Measurements from ENCODE around the gene ZDHHC22.

DNA sequence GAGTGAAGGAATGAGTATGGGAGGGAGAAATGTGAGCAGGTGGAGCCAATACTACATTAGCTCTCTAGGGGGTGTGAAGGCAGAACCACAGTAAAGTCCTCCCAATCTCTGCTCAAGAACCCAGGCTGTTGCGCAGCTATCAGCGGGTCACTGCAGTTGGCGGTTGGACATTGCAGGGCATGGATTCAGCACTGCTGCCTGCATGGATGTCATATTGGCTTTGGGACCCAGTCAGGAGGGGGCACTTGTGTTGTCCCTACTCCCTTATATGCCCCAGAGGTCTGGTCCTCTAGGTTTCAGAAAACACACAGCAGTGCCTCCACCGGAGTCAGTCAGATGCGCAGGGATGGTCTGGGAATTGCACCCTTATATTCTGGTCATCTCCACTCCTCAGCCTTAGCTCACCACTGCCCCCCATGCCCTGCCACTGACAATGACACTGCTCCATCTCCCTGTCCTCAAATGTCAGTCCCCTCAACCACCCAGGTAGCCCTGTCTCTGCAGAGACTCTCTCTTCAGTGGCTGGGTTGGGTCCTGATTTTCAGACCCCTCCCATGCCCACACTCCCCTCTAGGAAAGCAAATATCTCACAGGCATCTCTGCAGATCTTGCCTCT, 9.6 kb downstream of the ZDHHC22 start:
- TF ChIP-seq, protein P1, sequence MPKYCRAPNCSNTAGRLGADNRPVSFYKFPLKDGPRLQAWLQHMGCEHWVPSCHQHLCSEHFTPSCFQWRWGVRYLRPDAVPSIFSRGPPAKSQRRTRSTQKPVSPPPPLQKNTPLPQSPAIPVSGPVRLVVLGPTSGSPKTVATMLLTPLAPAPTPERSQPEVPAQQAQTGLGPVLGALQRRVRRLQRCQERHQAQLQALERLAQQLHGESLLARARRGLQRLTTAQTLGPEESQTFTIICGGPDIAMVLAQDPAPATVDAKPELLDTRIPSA (CRISPR knock-in tag; IDR thresholded peaks at IDR 0.05; ENCODE audit: borderline replicate concordance), result no peak
- TF ChIP-seq ZNF282 (IDR thresholded peaks at IDR 0.05; ENCODE audit: partially characterized antibody), result no peak
- no peak for TF ChIP-seq TEAD2 (CRISPR knock-in tag; IDR thresholded peaks at IDR 0.05)
- TF ChIP-seq ZSCAN29 (CRISPR knock-in tag; conservative IDR thresholded peaks at IDR 0.05), result no peak
- TF ChIP-seq SNAPC2 (CRISPR knock-in tag; IDR thresholded peaks at IDR 0.05), result no peak
- TF ChIP-seq, protein P2, sequence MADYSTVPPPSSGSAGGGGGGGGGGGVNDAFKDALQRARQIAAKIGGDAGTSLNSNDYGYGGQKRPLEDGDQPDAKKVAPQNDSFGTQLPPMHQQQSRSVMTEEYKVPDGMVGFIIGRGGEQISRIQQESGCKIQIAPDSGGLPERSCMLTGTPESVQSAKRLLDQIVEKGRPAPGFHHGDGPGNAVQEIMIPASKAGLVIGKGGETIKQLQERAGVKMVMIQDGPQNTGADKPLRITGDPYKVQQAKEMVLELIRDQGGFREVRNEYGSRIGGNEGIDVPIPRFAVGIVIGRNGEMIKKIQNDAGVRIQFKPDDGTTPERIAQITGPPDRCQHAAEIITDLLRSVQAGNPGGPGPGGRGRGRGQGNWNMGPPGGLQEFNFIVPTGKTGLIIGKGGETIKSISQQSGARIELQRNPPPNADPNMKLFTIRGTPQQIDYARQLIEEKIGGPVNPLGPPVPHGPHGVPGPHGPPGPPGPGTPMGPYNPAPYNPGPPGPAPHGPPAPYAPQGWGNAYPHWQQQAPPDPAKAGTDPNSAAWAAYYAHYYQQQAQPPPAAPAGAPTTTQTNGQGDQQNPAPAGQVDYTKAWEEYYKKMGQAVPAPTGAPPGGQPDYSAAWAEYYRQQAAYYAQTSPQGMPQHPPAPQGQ (CRISPR knock-in tag; IDR thresholded peaks at IDR 0.05; ENCODE audit: borderline replicate concordance), result no peak
- no peak for TF ChIP-seq KDM5A (IDR thresholded peaks at IDR 0.05; ENCODE audit: borderline replicate concordance, low read length)
- TF ChIP-seq, protein P3, sequence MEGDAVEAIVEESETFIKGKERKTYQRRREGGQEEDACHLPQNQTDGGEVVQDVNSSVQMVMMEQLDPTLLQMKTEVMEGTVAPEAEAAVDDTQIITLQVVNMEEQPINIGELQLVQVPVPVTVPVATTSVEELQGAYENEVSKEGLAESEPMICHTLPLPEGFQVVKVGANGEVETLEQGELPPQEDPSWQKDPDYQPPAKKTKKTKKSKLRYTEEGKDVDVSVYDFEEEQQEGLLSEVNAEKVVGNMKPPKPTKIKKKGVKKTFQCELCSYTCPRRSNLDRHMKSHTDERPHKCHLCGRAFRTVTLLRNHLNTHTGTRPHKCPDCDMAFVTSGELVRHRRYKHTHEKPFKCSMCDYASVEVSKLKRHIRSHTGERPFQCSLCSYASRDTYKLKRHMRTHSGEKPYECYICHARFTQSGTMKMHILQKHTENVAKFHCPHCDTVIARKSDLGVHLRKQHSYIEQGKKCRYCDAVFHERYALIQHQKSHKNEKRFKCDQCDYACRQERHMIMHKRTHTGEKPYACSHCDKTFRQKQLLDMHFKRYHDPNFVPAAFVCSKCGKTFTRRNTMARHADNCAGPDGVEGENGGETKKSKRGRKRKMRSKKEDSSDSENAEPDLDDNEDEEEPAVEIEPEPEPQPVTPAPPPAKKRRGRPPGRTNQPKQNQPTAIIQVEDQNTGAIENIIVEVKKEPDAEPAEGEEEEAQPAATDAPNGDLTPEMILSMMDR (CRISPR knock-in tag; IDR thresholded peaks at IDR 0.05), result no peak
- TF ChIP-seq CREM (IDR thresholded peaks at IDR 0.05), result no peak
- TF ChIP-seq CREM (CRISPR knock-in tag; IDR thresholded peaks at IDR 0.05), result no peak
- no peak for TF ChIP-seq ETV6 (CRISPR knock-in tag; conservative IDR thresholded peaks at IDR 0.05)
- TF ChIP-seq KMT2B (CRISPR knock-in tag; IDR thresholded peaks at IDR 0.05), result no peak

Data from HepG2 (cell line).